Measurements from ENCODE around the gene PACRG. TPM values are rescaled to one million over a fixed set of nuclear protein-coding genes. Genes with fewer than 3 reads are reported as not detected.

PACRG gene
- polyA plus RNA-seq, 3 donors = not detected

DNA sequence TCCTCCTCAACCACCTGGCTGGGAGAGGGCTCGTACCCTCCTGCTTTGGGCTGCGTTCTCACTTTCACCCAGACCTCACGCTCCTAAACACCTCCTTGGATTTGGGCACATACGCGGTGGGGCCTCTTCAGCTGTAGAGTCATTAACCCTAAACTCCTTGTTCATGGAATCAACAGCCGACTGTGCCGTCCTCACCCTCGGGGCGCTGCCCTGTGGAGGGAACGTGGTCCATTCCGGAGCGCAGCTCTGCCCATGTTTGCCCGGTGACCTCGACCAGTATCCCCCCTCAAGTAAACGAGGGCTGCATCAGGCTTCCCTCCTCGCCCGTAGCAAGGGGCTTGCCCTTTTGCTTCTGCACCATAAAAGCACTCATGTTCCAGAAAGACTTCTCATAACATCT, 512.8 kb downstream of the PACRG start:
- no peaks in the 10 kb centered on the region for H3K4me1 ChIP-seq (ENCODE audit: control insufficient read depth in 1 of 2, insufficient read depth in 2 of 2, low read length in 2 of 2)
- no peak overlapping the region for H2AFZ ChIP-seq (ENCODE audit: insufficient read depth, low read depth, low read length, poor library complexity, severe bottlenecking)
- TF ChIP-seq, protein P1, sequence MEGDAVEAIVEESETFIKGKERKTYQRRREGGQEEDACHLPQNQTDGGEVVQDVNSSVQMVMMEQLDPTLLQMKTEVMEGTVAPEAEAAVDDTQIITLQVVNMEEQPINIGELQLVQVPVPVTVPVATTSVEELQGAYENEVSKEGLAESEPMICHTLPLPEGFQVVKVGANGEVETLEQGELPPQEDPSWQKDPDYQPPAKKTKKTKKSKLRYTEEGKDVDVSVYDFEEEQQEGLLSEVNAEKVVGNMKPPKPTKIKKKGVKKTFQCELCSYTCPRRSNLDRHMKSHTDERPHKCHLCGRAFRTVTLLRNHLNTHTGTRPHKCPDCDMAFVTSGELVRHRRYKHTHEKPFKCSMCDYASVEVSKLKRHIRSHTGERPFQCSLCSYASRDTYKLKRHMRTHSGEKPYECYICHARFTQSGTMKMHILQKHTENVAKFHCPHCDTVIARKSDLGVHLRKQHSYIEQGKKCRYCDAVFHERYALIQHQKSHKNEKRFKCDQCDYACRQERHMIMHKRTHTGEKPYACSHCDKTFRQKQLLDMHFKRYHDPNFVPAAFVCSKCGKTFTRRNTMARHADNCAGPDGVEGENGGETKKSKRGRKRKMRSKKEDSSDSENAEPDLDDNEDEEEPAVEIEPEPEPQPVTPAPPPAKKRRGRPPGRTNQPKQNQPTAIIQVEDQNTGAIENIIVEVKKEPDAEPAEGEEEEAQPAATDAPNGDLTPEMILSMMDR (IDR thresholded peaks at IDR 0.05) = no peak
- no peak for DNase-seq
- H3K27ac ChIP-seq (ENCODE audit: low read depth in 1 of 2, low read length in 2 of 2) = no peak overlapping the region
- intact Hi-C loops (cut with micrococcal nuclease) = no loop called here
- no peak overlapping the region for H3K9ac ChIP-seq (ENCODE audit: insufficient read depth, low read length, poor library complexity, severe bottlenecking)
- Mint-ChIP-seq H3K36me3 (no peaks in the 10 kb centered on the region), H3K27me3 (ENCODE audit: low read depth in 3 of 3) (peaks cover 2% of the 10 kb centered on the region in 3 donors), H3K4me1 (no peaks in the 10 kb centered on the region), H3K9me3 (peaks cover 0 to 1% (median 0%) of the 10 kb centered on the region in 7 donors), H3K27ac (no peak overlapping the region), H3K4me3 (no peak overlapping the region)
- no peaks in the 10 kb centered on the region for H3K79me2 ChIP-seq (ENCODE audit: insufficient read depth, low read length)
- no peak overlapping the region for H3K4me2 ChIP-seq (replicated peaks; ENCODE audit: extremely low read depth, low read length, poor library complexity, severe bottlenecking)
- no peaks in the 10 kb centered on the region for H3K36me3 ChIP-seq (replicated peaks in 1 of 2; ENCODE audit: control insufficient read depth in 1 of 2, insufficient read depth in 2 of 2, low read length in 2 of 2)
- no peak overlapping the region for H3K4me3 ChIP-seq (replicated peaks in 1 of 3; ENCODE audit: low read depth in 2 of 3, low read length in 3 of 3)
- H4K20me1 ChIP-seq (ENCODE audit: insufficient read depth, low read length) = no peaks in the 10 kb centered on the region
- no peaks in the 10 kb centered on the region for H3K27me3 ChIP-seq (ENCODE audit: control insufficient read depth in 2 of 2, insufficient read depth in 2 of 2, low read length in 2 of 2)
- 97% methylated on average over 17 of the region's 17 CpGs for WGBS (ENCODE audit: insufficient coverage)
- H3K9me3 ChIP-seq (replicated peaks in 1 of 2; ENCODE audit: control insufficient read depth in 1 of 2, insufficient read depth in 1 of 2, low read length in 2 of 2) = no peaks in the 10 kb centered on the region

DNA sequence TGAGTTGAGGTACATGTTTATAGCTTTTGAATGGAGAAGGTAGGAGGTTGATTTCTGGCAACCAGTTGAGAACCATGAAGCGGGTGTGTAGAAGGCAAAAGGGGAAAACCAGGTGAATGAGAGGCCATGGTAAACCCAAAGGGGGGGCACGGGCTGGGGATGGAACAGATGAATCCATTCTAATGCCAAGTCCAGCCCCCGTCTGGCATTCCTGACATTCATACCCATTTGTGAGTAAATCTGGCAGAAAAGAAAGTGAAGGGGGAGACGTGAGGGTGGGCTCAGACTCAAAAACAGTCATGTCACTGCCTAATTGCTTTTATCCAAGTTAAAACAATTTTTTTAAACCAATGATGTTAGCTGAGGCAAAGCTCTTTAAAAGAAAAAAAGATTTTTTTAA, 513.9 kb downstream of the PACRG start:
- Histone ChIP-seq H3K79me2 (ENCODE audit: insufficient read depth, low read length) (no peaks in the 10 kb centered on the region), H3K27ac (ENCODE audit: low read depth in 1 of 2, low read length in 2 of 2) (no peak overlapping the region), H2AFZ (ENCODE audit: insufficient read depth, low read depth, low read length, poor library complexity, severe bottlenecking) (no peak overlapping the region), H4K20me1 (ENCODE audit: insufficient read depth, low read length) (no peaks in the 10 kb centered on the region), H3K36me3 (replicated peaks in 1 of 2; ENCODE audit: control insufficient read depth in 1 of 2, insufficient read depth in 2 of 2, low read length in 2 of 2) (no peaks in the 10 kb centered on the region), H3K4me2 (replicated peaks; ENCODE audit: extremely low read depth, low read length, poor library complexity, severe bottlenecking) (no peak overlapping the region), H3K4me1 (ENCODE audit: control insufficient read depth in 1 of 2, insufficient read depth in 2 of 2, low read length in 2 of 2) (no peaks in the 10 kb centered on the region), H3K27me3 (ENCODE audit: control insufficient read depth in 2 of 2, insufficient read depth in 2 of 2, low read length in 2 of 2) (no peaks in the 10 kb centered on the region), H3K9me3 (replicated peaks in 1 of 2; ENCODE audit: control insufficient read depth in 1 of 2, insufficient read depth in 1 of 2, low read length in 2 of 2) (no peaks in the 10 kb centered on the region), H3K9ac (ENCODE audit: insufficient read depth, low read length, poor library complexity, severe bottlenecking) (no peak overlapping the region), H3K4me3 (replicated peaks in 1 of 3; ENCODE audit: low read depth in 2 of 3, low read length in 3 of 3) (no peak overlapping the region)
- intact Hi-C loops (cut with micrococcal nuclease) = no loop called here
- TF ChIP-seq, protein P1 (IDR thresholded peaks at IDR 0.05) = no peak
- H3K4me1 Mint-ChIP-seq = no peaks in the 10 kb centered on the region
- H3K27ac Mint-ChIP-seq = no peak overlapping the region
- peaks cover 0 to 1% (median 0%) of the 10 kb centered on the region in 7 donors for H3K9me3 Mint-ChIP-seq
- peaks cover 2 to 6% (median 2%) of the 10 kb centered on the region in 3 donors for H3K27me3 Mint-ChIP-seq (ENCODE audit: low read depth in 3 of 3)
- 94% methylated on average over 3 of the region's 4 CpGs for WGBS (ENCODE audit: insufficient coverage)
- H3K36me3 Mint-ChIP-seq = no peaks in the 10 kb centered on the region
- DNase-seq = no peak
- H3K4me3 Mint-ChIP-seq = no peak overlapping the region
